Psoas muscle (tissue), 8 donors: Measurements from ENCODE around the gene CAVIN3. TPM values are rescaled to one million over a fixed set of nuclear protein-coding genes. Genes with fewer than 3 reads are reported as not detected.

Experiments used
- ATAC-seq, 4 donors: fragments of 200-7000 bp; cut with Tn5 transposase; one replicate each; pipeline ENCODE4 v1.9.1; 2020; ENCODE audit warnings: moderate library complexity in 3 of 4, mild to moderate bottlenecking in 2 of 4
- DNase-seq, 2 donors: peaks; one replicate each; pipeline ENCODE4 v3.0.0-alpha.2; 2020
- H3K27ac ChIP-seq: fragments of 200-600 bp; one replicate; pipeline ENCODE4 v1.8.0; 2022
- H3K27me3 ChIP-seq, 3 donors: fragments of 200-600 bp in 1 of 3; one replicate each; pipeline versions ENCODE4 v1.6.1 to v1.8.0; 2013 to 2022; ENCODE audit warnings: low read length in 2 of 3, mild to moderate bottlenecking in 2 of 3, moderate library complexity in 1 of 3; ENCODE audit not compliant: insufficient read depth in 3 of 3
- H3K36me3 ChIP-seq, 2 donors: fragments of 200-600 bp in 1 of 2; one replicate each; pipeline versions ENCODE4 v1.6.1 to v1.8.0; 2013 to 2022; ENCODE audit warnings: low read depth in 1 of 2, mild to moderate bottlenecking in 1 of 2, moderate library complexity in 1 of 2; ENCODE audit not compliant: insufficient read depth in 1 of 2
- H3K4me1 ChIP-seq: fragments of 200-600 bp; one replicate; pipeline ENCODE4 v1.8.0; 2022
- H3K4me3 ChIP-seq: fragments of 200-600 bp; one replicate; pipeline ENCODE4 v1.8.0; 2022; ENCODE audit warnings: mild to moderate bottlenecking
- H3K9me3 ChIP-seq: fragments of 200-600 bp; one replicate; pipeline ENCODE4 v1.8.0; 2022
- WGBS, 3 donors: extraction: QIAGEN DNeasy Blood & Tissue Kit; methylation state at CpG; one replicate each; pipeline versions ENCODE4 v1.1.6 to v1.1.7; 2013; 5-methylcytosine and 5-hydroxymethylcytosine counted together
- intact Hi-C, 2 donors: fragments of 100-400 bp; cut with DNase I; formaldehyde crosslinking; loops; one replicate each; pipeline versions ENCODE4 v1.11.0 to v1.14.2; 2022
- polyA plus RNA-seq, 3 donors: library from polyadenylated mRNA; stranded (reverse); fragments of 200-250 nt; gene quantifications; one replicate each; pipeline ENCODE4 v1.2.3, GENCODE V29; 2013
- total RNA-seq, 4 donors: library from RNA; stranded (reverse); fragmentation: NEBNext Ultra II Directional in 2 of 4; extraction: Animal tissue kit (Norgen Biotek cat#: 25700) in 2 of 4; gene quantifications; one replicate each; pipeline versions ENCODE4 v1.2.1 to v1.2.4, GENCODE V29; 2021 to 2023
- TF ChIP-seq, protein P1 (sequence below): fragments of 200-600 bp; IDR thresholded peaks from one replicate; pipeline ENCODE4 v1.8.0; 2022; ENCODE audit warnings: antibody characterized with exemption
- donor health status: healthy with polysubstance abuse.
- donor health status: DM: no; HTN: no; CAD: no; lungs with moderate emphysema.
- donor health status: Bipolar disorder and iron deficiency.
- donor health status: healthy.
- donor health status: DM: yes; HTN: yes; CAD: no.
- donor health status: DM: no; HTN: no; CAD: no.
- donor health status: DM: no; HTN: no; CAD: no.
- donor health status: DM: yes; HTN: yes; CAD: no.

Gene CAVIN3
- total and polyA plus RNA-seq, 7 donors = 14.2 to 25.5 (median 21.5) TPM

DNA sequence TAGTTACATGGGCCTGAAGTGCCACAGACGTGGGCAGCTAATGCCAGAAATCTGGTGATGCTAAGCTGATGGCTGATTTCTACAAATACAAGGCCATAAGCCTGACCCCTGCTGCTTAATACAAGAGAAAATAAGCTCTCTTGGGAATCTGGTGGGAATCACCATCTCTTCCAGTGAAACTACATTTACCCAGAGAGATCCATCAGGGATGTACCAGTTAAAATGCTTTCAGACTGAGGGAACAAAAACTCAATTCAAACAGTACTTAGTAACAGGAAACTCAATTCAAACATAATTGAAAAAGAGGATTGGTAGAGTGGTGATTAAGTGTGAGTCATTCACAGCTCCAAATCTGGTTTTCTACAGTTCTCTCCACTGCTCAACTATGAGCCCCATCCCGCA is 1.7 kb upstream of the CAVIN3 start:
- WGBS, 3 donors = 64 to 76% (median 65%) methylated on average over 2 of the region's 2 CpGs
- no peaks in the 10 kb centered on the region for H3K27me3 ChIP-seq
- H3K9me3 ChIP-seq = no peaks in the 10 kb centered on the region
- no peak overlapping the region for H3K4me3 ChIP-seq
- peaks cover 0 to 9% of the 10 kb centered on the region in 2 donors for H3K36me3 ChIP-seq
- ATAC-seq (no peak), DNase-seq (no peak)
- peak overlapping the region; percentile 96 for H3K27ac ChIP-seq
- H3K4me1 ChIP-seq = peaks cover 27% of the 10 kb centered on the region
- intact Hi-C loops = no loop called here
- TF ChIP-seq, protein P1, sequence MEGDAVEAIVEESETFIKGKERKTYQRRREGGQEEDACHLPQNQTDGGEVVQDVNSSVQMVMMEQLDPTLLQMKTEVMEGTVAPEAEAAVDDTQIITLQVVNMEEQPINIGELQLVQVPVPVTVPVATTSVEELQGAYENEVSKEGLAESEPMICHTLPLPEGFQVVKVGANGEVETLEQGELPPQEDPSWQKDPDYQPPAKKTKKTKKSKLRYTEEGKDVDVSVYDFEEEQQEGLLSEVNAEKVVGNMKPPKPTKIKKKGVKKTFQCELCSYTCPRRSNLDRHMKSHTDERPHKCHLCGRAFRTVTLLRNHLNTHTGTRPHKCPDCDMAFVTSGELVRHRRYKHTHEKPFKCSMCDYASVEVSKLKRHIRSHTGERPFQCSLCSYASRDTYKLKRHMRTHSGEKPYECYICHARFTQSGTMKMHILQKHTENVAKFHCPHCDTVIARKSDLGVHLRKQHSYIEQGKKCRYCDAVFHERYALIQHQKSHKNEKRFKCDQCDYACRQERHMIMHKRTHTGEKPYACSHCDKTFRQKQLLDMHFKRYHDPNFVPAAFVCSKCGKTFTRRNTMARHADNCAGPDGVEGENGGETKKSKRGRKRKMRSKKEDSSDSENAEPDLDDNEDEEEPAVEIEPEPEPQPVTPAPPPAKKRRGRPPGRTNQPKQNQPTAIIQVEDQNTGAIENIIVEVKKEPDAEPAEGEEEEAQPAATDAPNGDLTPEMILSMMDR = no peak

DNA sequence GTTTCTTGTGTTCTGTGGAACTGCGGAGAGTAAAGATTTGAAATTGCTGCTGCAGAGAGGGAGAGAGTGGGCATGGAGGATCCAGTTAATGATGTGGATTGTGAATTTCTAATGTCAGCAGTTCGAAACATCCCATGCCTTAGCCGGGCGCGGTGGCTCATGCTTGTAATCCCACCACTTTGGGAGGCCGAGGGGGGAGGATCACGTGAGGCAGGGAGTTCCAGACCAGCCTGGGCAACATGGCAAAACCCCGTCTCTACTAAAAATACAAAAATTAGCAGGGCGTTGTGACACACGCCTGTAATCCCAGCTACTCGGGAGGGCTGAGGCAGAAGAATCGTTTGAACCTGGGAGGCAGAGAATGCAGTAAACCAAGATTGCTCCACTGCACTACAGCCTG is 1.1 kb upstream of the CAVIN3 start:
- intact Hi-C loops = no loop called here
- H3K4me3 ChIP-seq = peak overlapping the region; percentile 78

DNA sequence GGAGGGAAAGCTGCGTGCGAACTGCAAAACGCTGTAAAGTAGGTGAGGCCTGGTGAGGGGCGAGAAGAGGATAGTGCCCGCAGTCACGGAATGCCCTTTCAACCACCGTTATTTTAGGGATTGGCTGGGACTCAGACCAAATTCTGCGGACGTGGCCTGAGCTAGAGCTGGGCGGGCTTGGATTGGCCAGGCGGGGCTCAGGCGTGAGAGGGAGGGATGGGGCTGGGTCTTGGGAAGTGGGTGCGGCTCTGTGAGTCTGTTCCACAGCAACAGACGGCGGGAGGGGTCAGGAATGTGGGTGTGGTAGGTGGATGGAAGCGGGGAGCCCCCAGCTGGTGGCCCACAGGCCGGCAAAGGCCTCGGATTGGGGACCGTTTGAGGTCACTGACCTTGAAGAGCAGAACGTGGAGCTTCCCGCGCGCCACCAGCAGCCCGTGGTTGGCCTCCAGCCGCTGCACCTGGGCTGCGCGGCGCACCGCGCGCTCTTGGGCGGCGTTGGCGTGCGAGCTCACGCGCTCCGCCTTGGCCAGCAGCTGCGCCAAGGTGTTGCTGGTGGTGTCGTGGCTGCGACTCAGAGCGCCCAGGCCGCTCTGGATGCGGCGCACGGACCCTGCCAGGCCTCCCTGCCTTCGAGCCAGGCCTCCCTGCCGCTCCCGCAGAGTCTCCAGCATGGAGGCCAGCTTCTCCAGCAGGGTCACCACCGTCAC is 444 bp downstream of the CAVIN3 start:
- Histone ChIP-seq H3K4me3 (peak overlapping the region; percentile 78), H3K27me3 (no peaks in the 10 kb centered on the region), H3K4me1 (peaks cover 27% of the 10 kb centered on the region), H3K9me3 (no peaks in the 10 kb centered on the region), H3K36me3 (no peaks in the 10 kb centered on the region), H3K27ac (peak overlapping the region; percentile 96)
- 2 to 3% (median 3%) methylated on average over 45 to 50 of the region's 50 CpGs for WGBS, 3 donors
- intact Hi-C loops = loop anchor here (5.0 kb wide), 3 partner anchors 32 to 83 kb away; partner anchors contain the start of gene CNGA4 (in 1 of the 2)
- ATAC-seq (peak; percentile 87 to 90 (median 88)), DNase-seq (peak; percentile 86 to 92)
- TF ChIP-seq, protein P1 = no peak

More for the DNA sequence above, 1.1 kb upstream of the CAVIN3 start:
- no peaks in the 10 kb centered on the region for H3K27me3 ChIP-seq
- ATAC-seq (no peak), DNase-seq (peak in 1 of 2 donors; percentile 29)
- H3K4me1 ChIP-seq = peaks cover 27% of the 10 kb centered on the region
- TF ChIP-seq, protein P1 = no peak
- peaks cover 0 to 6% of the 10 kb centered on the region in 2 donors for H3K36me3 ChIP-seq
- peak overlapping the region; percentile 96 for H3K27ac ChIP-seq
- H3K9me3 ChIP-seq = no peaks in the 10 kb centered on the region
- WGBS, 3 donors = 54 to 60% (median 54%) methylated on average over 12 of the region's 12 CpGs

DNA sequence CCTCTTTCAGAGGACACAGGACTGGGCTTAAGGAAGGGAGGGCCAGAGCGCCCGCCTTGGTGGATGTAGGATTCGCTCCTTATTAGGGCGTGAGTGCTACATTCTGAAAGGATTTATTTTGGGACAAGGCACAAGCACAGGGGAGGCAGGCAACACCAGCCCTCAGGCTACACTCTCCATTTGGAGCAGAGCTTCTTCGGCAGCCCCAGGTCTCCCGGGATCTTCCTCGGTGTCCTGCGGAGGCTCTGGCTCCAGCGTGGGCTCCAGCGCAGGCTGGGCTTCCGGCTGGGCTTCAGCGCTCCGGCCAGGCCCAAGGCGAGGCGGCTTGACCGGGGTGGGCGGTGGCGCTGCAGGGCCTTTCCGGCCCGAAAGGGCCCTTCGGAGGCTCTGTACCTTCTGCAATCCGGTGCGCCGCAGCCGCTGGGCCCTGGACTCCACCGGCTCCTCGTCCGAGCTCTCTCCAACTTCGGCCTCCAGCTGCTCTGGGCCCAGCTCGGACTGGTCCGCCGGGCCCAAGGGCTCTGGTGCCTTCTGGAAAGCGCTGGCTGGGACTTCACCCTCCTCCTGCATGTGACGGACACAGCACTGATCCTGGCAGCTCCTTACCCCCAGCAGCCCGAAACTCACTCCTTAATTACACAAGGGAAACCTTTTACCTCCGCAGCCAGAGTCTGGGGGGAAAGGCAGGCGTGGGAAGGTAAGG is 1.1 kb downstream of the CAVIN3 start:
- Histone ChIP-seq H3K4me3 (peak overlapping the region; percentile 78), H3K4me1 (peaks cover 27% of the 10 kb centered on the region), H3K27me3 (no peaks in the 10 kb centered on the region), H3K36me3 (no peaks in the 10 kb centered on the region), H3K27ac (peak overlapping the region; percentile 96), H3K9me3 (no peaks in the 10 kb centered on the region)
- intact Hi-C loops = loop anchor here (5.0 kb wide), 3 partner anchors 33 to 82 kb away; partner anchors contain the start of gene CNGA4 (in 1 of the 2)
- DNase-seq = peak; percentile 56 to 76
- TF ChIP-seq, protein P1 = no peak
- ATAC-seq = peak; percentile 56 to 67 (median 58)
- WGBS, 3 donors = 4 to 14% (median 13%) methylated on average over 33 to 37 of the region's 37 CpGs
